Uterus (tissue), 2 donors: ENCODE measurements around the gene PLLP.

Source experiments
- POLR2A ChIP-seq, 2 donors: fragments of 450-650 bp; IDR thresholded peaks; one replicate each; pipeline ENCODE4 v1.6.1; 2016; ENCODE audit warnings: antibody characterized with exemption in 2 of 2, mild to moderate bottlenecking in 1 of 2, moderate library complexity in 1 of 2
- TF ChIP-seq, protein P1 (sequence below), 4 experiments: fragments of 200-600 bp in 2 of 4; fragments of 450-650 bp in 2 of 4; sonication (generic) in 2 of 4; IDR thresholded peaks; one replicate each; pipeline ENCODE4 v1.5.1; 2016 to 2019; ENCODE audit warnings: antibody characterized with exemption in 4 of 4, mild to moderate bottlenecking in 2 of 4, moderate library complexity in 1 of 4

DNA sequence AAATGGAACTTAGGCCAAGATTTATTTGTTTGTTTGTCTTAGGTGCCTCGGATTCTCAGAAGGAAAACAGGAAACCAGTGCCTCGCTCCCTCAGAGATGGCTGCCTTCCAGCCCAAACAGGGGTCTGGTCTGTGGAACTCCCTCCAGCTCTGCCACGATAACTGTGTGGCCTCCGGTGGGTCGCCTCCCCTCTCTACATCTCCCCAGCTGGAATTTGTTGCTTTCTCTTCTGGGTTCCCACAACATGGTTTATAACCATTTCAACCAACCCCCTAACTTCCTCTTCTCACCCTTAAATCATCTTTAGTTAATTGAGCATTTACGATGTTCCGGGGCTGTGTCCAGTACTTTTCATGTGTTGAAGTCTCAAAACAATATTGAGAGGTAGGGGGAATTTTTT is 30.9 kb upstream of the PLLP start:
- TF ChIP-seq POLR2A (IDR thresholded peaks at IDR 0.05) = no peak
- TF ChIP-seq, protein P1, sequence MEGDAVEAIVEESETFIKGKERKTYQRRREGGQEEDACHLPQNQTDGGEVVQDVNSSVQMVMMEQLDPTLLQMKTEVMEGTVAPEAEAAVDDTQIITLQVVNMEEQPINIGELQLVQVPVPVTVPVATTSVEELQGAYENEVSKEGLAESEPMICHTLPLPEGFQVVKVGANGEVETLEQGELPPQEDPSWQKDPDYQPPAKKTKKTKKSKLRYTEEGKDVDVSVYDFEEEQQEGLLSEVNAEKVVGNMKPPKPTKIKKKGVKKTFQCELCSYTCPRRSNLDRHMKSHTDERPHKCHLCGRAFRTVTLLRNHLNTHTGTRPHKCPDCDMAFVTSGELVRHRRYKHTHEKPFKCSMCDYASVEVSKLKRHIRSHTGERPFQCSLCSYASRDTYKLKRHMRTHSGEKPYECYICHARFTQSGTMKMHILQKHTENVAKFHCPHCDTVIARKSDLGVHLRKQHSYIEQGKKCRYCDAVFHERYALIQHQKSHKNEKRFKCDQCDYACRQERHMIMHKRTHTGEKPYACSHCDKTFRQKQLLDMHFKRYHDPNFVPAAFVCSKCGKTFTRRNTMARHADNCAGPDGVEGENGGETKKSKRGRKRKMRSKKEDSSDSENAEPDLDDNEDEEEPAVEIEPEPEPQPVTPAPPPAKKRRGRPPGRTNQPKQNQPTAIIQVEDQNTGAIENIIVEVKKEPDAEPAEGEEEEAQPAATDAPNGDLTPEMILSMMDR (IDR thresholded peaks at IDR 0.05) = no peak
